A549 (cell line): ENCODE measurements around the gene DNAH8. TPM values are rescaled to one million over a fixed set of nuclear protein-coding genes. Genes with fewer than 3 reads are reported as not detected.

ENCODE experiments used
- ATAC-seq, 2 experiments: fragments of 200-7000 bp in 1 of 2; fragments of >200 bp in 1 of 2; cut with Nextera tagmentation in 1 of 2; cut with Tn5 transposase in 1 of 2; 3 replicates each; pipeline versions ENCODE4 v1.8.0 to v1.9.1; 2018 to 2020; ENCODE audit warnings: mild to moderate bottlenecking in 1 of 2, moderate library complexity in 1 of 2
- CTCF ChIA-PET: fragments of 300-600 bp; sonication (Branson Sonifier 250); formaldehyde crosslinking; extraction: SDS; loops from one replicate; lab custom pipeline; 2021; ENCODE audit warnings: antibody characterized with exemption, inconsistent platforms; lab: Yijun Ruan, JAX
- POLR2A ChIA-PET: fragments of 350-600 bp; formaldehyde crosslinking; extraction: SDS; loops from one replicate; lab custom pipeline; 2021; ENCODE audit warnings: antibody characterized with exemption, inconsistent platforms; lab: Yijun Ruan, JAX
- DNase-seq, 2 experiments: peaks; one replicate each; pipeline versions ENCODE4 v3.0.0 to v3.0.0-alpha.2; 2011 to 2016; ENCODE audit warnings: low read depth in 1 of 2, low spot score in 1 of 2
- FAIRE-seq: peaks from 2 replicates; lab custom pipeline; 2011; peaks lifted over from hg19 to GRCh38; lab: Jason Lieb, UNC
- H3K27ac ChIP-seq, 2 experiments: fragments of >200 bp; sonication (Bioruptor Twin); formaldehyde crosslinking; 3 replicates each; pipeline ENCODE4 v1.5.1; 2016 to 2017
- H3K4me1 ChIP-seq: fragments of >200 bp; sonication (Bioruptor Twin); formaldehyde crosslinking; 3 replicates; pipeline ENCODE4 v1.6.1; 2016
- H3K4me2 ChIP-seq: fragments of >200 bp; sonication (Bioruptor Twin); formaldehyde crosslinking; 3 replicates; pipeline ENCODE4 v1.6.1; 2016
- H3K4me3 ChIP-seq: fragments of >200 bp; sonication (Bioruptor Twin); formaldehyde crosslinking; 3 replicates; pipeline ENCODE4 v1.5.1; 2016
- H3K9me3 ChIP-seq: fragments of >200 bp; sonication (Bioruptor Twin); formaldehyde crosslinking; 3 replicates; pipeline ENCODE4 v1.6.1; 2016
- ATOH8 ChIP-seq: fragments of 250-450 bp; sonication (Bioruptor Pico); IDR thresholded peaks from 2 replicates; pipeline ENCODE4 v1.5.0; 2020; ENCODE audit warnings: low read depth, mild to moderate bottlenecking, moderate library complexity
- CBX8 ChIP-seq: fragments of 200-600 bp; sonication (generic); IDR thresholded peaks from 2 replicates; pipeline ENCODE4 v1.6.1; 2016
- CTCF ChIP-seq: fragments of >200 bp; sonication (Bioruptor Twin); formaldehyde crosslinking; IDR thresholded peaks from 3 replicates; pipeline ENCODE4 v1.5.1; 2016
- EHMT2 ChIP-seq: fragments of 200-600 bp; sonication (generic); IDR thresholded peaks from 2 replicates; pipeline ENCODE4 v1.6.1; 2016; ENCODE audit warnings: antibody characterized with exemption, low read depth, mild to moderate bottlenecking, moderate library complexity
- EP300 ChIP-seq, 2 experiments: fragments of >200 bp; sonication (Bioruptor Twin); formaldehyde crosslinking; IDR thresholded peaks; 2 replicates in 1 of 2; 3 replicates in 1 of 2; pipeline ENCODE4 v1.6.1; 2016 to 2017
- ESRRA ChIP-seq: fragments of 150-350 bp; IDR thresholded peaks from 2 replicates; pipeline ENCODE4 v1.6.1; 2014; ENCODE audit warnings: mild to moderate bottlenecking, low read length, borderline replicate concordance
- FOSB ChIP-seq: fragments of 250-450 bp; sonication (Bioruptor Pico); IDR thresholded peaks from 2 replicates; pipeline ENCODE4 v1.5.0; 2020; ENCODE audit warnings: mild to moderate bottlenecking, moderate library complexity
- FOSL2 ChIP-seq, 2 experiments: fragments of 450-650 bp in 1 of 2; fragments of >200 bp in 1 of 2; sonication (Bioruptor Twin) in 1 of 2; formaldehyde crosslinking; IDR thresholded peaks; 2 replicates each; pipeline versions ENCODE4 v1.5.0 to v1.6.1; 2016 to 2020; ENCODE audit warnings: mild to moderate bottlenecking in 1 of 2, moderate library complexity in 1 of 2
- FOXS1 ChIP-seq: fragments of 250-450 bp; sonication (Bioruptor Pico); IDR thresholded peaks from 2 replicates; pipeline ENCODE4 v1.5.0; 2020; ENCODE audit warnings: mild to moderate bottlenecking, moderate library complexity
- HDAC2 ChIP-seq: fragments of 200-600 bp; sonication (generic); IDR thresholded peaks from 2 replicates; pipeline ENCODE4 v1.6.1; 2016
- HOXA7 ChIP-seq: fragments of 250-450 bp; sonication (Bioruptor Pico); IDR thresholded peaks from 2 replicates; pipeline ENCODE4 v1.5.0; 2020; ENCODE audit warnings: mild to moderate bottlenecking, moderate library complexity
- HOXB13 ChIP-seq: fragments of 250-450 bp; sonication (Bioruptor Pico); IDR thresholded peaks from 2 replicates; pipeline ENCODE4 v1.5.0; 2020; ENCODE audit warnings: low read depth, mild to moderate bottlenecking, moderate library complexity
- JUN ChIP-seq, 2 experiments: fragments of >200 bp; sonication (Bioruptor Twin); formaldehyde crosslinking; IDR thresholded peaks; 2 replicates in 1 of 2; 3 replicates in 1 of 2; pipeline ENCODE4 v1.6.1; 2016 to 2017
- KDM1A ChIP-seq: fragments of 200-600 bp; sonication (generic); IDR thresholded peaks from 2 replicates; pipeline ENCODE4 v1.6.1; 2016; ENCODE audit warnings: low read depth, mild to moderate bottlenecking
- MYC ChIP-seq: IDR thresholded peaks from 2 replicates; pipeline ENCODE4 v1.6.1; 2012; ENCODE audit warnings: mild to moderate bottlenecking, inconsistent platforms, low read length, improper control_type of control experiment, borderline replicate concordance
- NPAS2 ChIP-seq: fragments of 250-450 bp; sonication (Bioruptor Pico); IDR thresholded peaks from 2 replicates; pipeline ENCODE4 v1.8.0; 2022; ENCODE audit warnings: mild to moderate bottlenecking, moderate library complexity, borderline replicate concordance
- NR3C1 ChIP-seq: fragments of >200 bp; sonication (Bioruptor Twin); formaldehyde crosslinking; IDR thresholded peaks from 3 replicates; pipeline ENCODE4 v1.6.1; 2017
- PHF8 ChIP-seq: fragments of 200-600 bp; sonication (generic); IDR thresholded peaks from 2 replicates; pipeline ENCODE4 v1.6.1; 2016; ENCODE audit warnings: low read depth, mild to moderate bottlenecking, antibody characterized with exemption, moderate library complexity, borderline replicate concordance
- REST ChIP-seq: fragments of 200-600 bp; sonication (generic); IDR thresholded peaks from 2 replicates; pipeline ENCODE4 v1.6.1; 2016; ENCODE audit warnings: antibody characterized with exemption, mild to moderate bottlenecking, moderate library complexity
- RNF2 ChIP-seq: fragments of 200-600 bp; sonication (generic); IDR thresholded peaks from 2 replicates; pipeline ENCODE4 v1.6.1; 2016; ENCODE audit warnings: low read depth, mild to moderate bottlenecking, antibody characterized with exemption, moderate library complexity, borderline replicate concordance
- SREBF2 ChIP-seq: fragments of 450-650 bp; IDR thresholded peaks from 2 replicates; pipeline ENCODE4 v1.6.1; 2014; ENCODE audit warnings: mild to moderate bottlenecking, moderate library complexity
- TFCP2L1 ChIP-seq: fragments of 250-450 bp; sonication (Bioruptor Pico); IDR thresholded peaks from 2 replicates; pipeline ENCODE4 v1.5.0; 2021; ENCODE audit warnings: mild to moderate bottlenecking
- TP53 ChIP-seq: fragments of 250-450 bp; sonication (Bioruptor Pico); IDR thresholded peaks from 2 replicates; pipeline ENCODE4 v1.5.0; 2021; ENCODE audit warnings: mild to moderate bottlenecking, moderate library complexity
- ZNF302 ChIP-seq: fragments of 250-450 bp; sonication (Bioruptor Pico); IDR thresholded peaks from 2 replicates; pipeline ENCODE4 v1.9.0; 2021; ENCODE audit warnings: inconsistent platforms, mild to moderate bottlenecking, moderate library complexity
- WGBS: methylation state at CpG from one replicate; pipeline ENCODE4 v1.1.6; 2017; ENCODE audit errors: missing lambda C conversion rate; 5-methylcytosine and 5-hydroxymethylcytosine counted together
- polyA plus RNA-seq, 4 experiments: library from polyadenylated mRNA; depleted of rRNA in 3 of 4; stranded (reverse); fragments of >200 nt; fragmentation: RNase III in 1 of 4; extraction: RNeasy Plus Mini Kit Qiagen cat#74134 plus additional on column Dnase treatment in 1 of 4; gene quantifications; 2 replicates in 3 of 4; 3 replicates in 1 of 4; pipeline ENCODE4 v1.2.3, GENCODE V29; 2011 to 2017
- TF ChIP-seq, protein P1 (sequence below): IDR thresholded peaks from 2 replicates; pipeline ENCODE4 v1.6.1; 2012
- TF ChIP-seq, protein P2 (sequence below): fragments of >200 bp; sonication (Bioruptor Twin); formaldehyde crosslinking; IDR thresholded peaks from 2 replicates; pipeline ENCODE4 v1.6.1; 2016

DNAH8 gene
- polyA plus RNA-seq, 2 of the 4 experiments (the other 2 are of a cell fraction): not detected

GRCh38 chr6:38684237-38684636 lies 30.9 kb upstream of the DNAH8 start:
- ATAC-seq (no peak), FAIRE-seq (no peak), DNase-seq (no peak)
- CTCF ChIA-PET: no interaction called here
- H3K4me2 ChIP-seq: no peak overlapping the region
- POLR2A ChIA-PET: no interaction called here
- no peaks in the 10 kb centered on the region for H3K4me1 ChIP-seq
- WGBS: 98% methylated on average over 1 of the region's 1 CpG
- H3K9me3 ChIP-seq: no peaks in the 10 kb centered on the region
- no peak overlapping the region for H3K4me3 ChIP-seq
- H3K27ac ChIP-seq: no peak overlapping the region
- no peak for TF ChIP-seq HOXB13 (CRISPR knock-in tag)
- no peak for TF ChIP-seq TP53 (CRISPR knock-in tag)
- no peak for TF ChIP-seq EHMT2
- no peak for TF ChIP-seq KDM1A
- TF ChIP-seq JUN (IDR thresholded peaks at IDR 0.05): no peak
- no peak for TF ChIP-seq MYC
- TF ChIP-seq, protein P1, sequence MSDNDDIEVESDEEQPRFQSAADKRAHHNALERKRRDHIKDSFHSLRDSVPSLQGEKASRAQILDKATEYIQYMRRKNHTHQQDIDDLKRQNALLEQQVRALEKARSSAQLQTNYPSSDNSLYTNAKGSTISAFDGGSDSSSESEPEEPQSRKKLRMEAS: no peak
- no peak for TF ChIP-seq HOXA7
- no peak for TF ChIP-seq FOXS1 (CRISPR knock-in tag)
- TF ChIP-seq CTCF: no peak
- no peak for TF ChIP-seq ATOH8 (CRISPR knock-in tag)
- TF ChIP-seq REST: no peak
- no peak for TF ChIP-seq NPAS2
- no peak for TF ChIP-seq CBX8
- TF ChIP-seq FOSB (CRISPR knock-in tag): no peak
- TF ChIP-seq ZNF302 (CRISPR knock-in tag): no peak

DNA sequence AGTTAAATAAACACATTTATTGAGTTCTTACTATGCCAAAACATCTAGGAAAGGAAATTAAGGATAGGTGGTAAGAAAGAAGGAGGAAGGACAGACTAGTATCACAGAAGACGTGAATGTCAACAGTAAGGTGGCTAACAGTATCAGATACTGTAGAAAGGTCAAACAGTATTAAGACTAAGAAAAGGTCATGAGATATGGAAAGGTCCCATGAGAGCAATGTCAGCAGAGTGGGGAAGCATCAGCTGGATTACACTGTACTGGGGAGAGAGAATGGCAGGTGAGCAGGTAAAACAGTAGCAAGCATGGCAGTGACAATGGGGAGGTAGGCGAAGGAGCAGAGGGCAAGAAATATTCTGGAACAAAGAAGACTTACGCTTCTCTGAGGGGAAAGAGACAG lies 30.2 kb upstream of the DNAH8 start:
- Histone ChIP-seq H3K27ac (no peak overlapping the region), H3K4me2 (no peak overlapping the region), H3K9me3 (no peaks in the 10 kb centered on the region), H3K4me3 (no peak overlapping the region), H3K4me1 (no peaks in the 10 kb centered on the region)
- ATAC-seq: no peak
- TF ChIP-seq TFCP2L1 (CRISPR knock-in tag): no peak
- no peak for TF ChIP-seq SREBF2
- no peak for TF ChIP-seq NR3C1
- TF ChIP-seq, protein P2, sequence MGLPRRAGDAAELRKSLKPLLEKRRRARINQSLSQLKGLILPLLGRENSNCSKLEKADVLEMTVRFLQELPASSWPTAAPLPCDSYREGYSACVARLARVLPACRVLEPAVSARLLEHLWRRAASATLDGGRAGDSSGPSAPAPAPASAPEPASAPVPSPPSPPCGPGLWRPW: no peak
- TF ChIP-seq FOSL2 (IDR thresholded peaks at IDR 0.05): no peak
- TF ChIP-seq FOSL2 (CRISPR knock-in tag; IDR thresholded peaks at IDR 0.05): no peak
- TF ChIP-seq PHF8: no peak
- no peak for TF ChIP-seq HDAC2
- TF ChIP-seq ESRRA: no peak
- no peak for TF ChIP-seq EP300 (IDR thresholded peaks at IDR 0.05)
- no peak for TF ChIP-seq RNF2
- ChIA-PET CTCF (no interaction called here), POLR2A (interaction anchor here (0.8 kb wide), 1 partner anchor 18 kb away, joined by 4 read pairs; the partner anchor contains the start of gene GLO1)
- WGBS: 87% methylated on average over 3 of the region's 3 CpGs
- no peak for DNase-seq
- no peak for FAIRE-seq
